Mucosa of descending colon (tissue), 3 donors: ENCODE results near the gene BCAR3. TPM values are rescaled to one million over a fixed set of nuclear protein-coding genes. Genes with fewer than 3 reads are reported as not detected.
"Not testable (repeated sequence)": the region's sequence is repeated elsewhere in the genome, so short reads cannot be mapped to it uniquely, and the experiment has no call there.

ENCODE experiments used
- ATAC-seq: fragments of 200-7000 bp; cut with Tn5 transposase; one replicate; pipeline ENCODE4 v1.9.1; 2020; ENCODE audit warnings: mild to moderate bottlenecking, moderate library complexity
- DNase-seq, 3 donors: peaks; one replicate each; pipeline ENCODE4 v3.0.0-alpha.2; 2020
- H3K36me3 ChIP-seq: fragments of 200-600 bp; one replicate; pipeline ENCODE4 v1.8.0; 2021; ENCODE audit warnings: low read depth, mild to moderate bottlenecking
- H3K4me1 ChIP-seq: fragments of 200-600 bp; one replicate; pipeline ENCODE4 v1.8.0; 2021; ENCODE audit warnings: low read depth, mild to moderate bottlenecking
- H3K4me3 ChIP-seq: fragments of 200-600 bp; one replicate; pipeline ENCODE4 v1.8.0; 2021; ENCODE audit warnings: mild to moderate bottlenecking
- H3K9me3 ChIP-seq: fragments of 200-600 bp; one replicate; pipeline ENCODE4 v1.8.0; 2021; ENCODE audit warnings: mild to moderate bottlenecking
- CTCF ChIP-seq: fragments of 200-600 bp; IDR thresholded peaks from one replicate; pipeline ENCODE4 v1.8.0; 2022; ENCODE audit warnings: antibody characterized with exemption, mild to moderate bottlenecking
- intact Hi-C, 2 donors: fragments of 100-400 bp; cut with DNase I in 1 of 2; cut with micrococcal nuclease in 1 of 2; formaldehyde crosslinking; loops; one replicate each; pipeline versions ENCODE4 v1.11.0 to v1.11.1; 2022; cut with DNase I, micrococcal nuclease
- total RNA-seq, 3 donors: library from RNA; stranded (reverse); fragmentation: NEBNext Ultra II Directional in 2 of 3; extraction: Animal tissue kit (Norgen Biotek cat#: 25700) in 2 of 3; gene quantifications; one replicate each; pipeline versions ENCODE4 v1.2.1 to v1.2.4, GENCODE V29; 2021 to 2023
- donor health status: DM: no; HTN: no; CAD: no; lungs with moderate emphysema.
- donor health status: DM: no; HTN: no; CAD: no.
- donor health status: DM: no; HTN: yes; CAD: no.

BCAR3 gene
- total RNA-seq, 3 donors from 2014 or later = 37.2 to 73.7 (median 54.3) TPM

- intact Hi-C loops = no loop called here
Measured at GRCh38 chr1:93699503-93700168, 18.0 kb upstream of the BCAR3 start.

GRCh38 chr1:93699049-93699384 lies 17.4 kb upstream of the BCAR3 start:
- DNase-seq = no peak
- intact Hi-C loops = no loop called here
- no peak for TF ChIP-seq CTCF

More at GRCh38 chr1:93699503-93700168, 18.0 kb upstream of the BCAR3 start:
- Histone ChIP-seq H3K4me1 (no peaks in the 10 kb centered on the region), H3K9me3 (no peaks in the 10 kb centered on the region), H3K4me3 (no peak overlapping the region), H3K36me3 (no peaks in the 10 kb centered on the region)
- ATAC-seq = no peak
- TF ChIP-seq CTCF = no peak
- DNase-seq = no peak

GRCh38 chr1:93698329-93699048 lies 16.9 kb upstream of the BCAR3 start:
- no peaks in the 10 kb centered on the region for H3K9me3 ChIP-seq
- TF ChIP-seq CTCF = no peak
- H3K4me3 ChIP-seq = no peak overlapping the region
- H3K4me1 ChIP-seq = no peaks in the 10 kb centered on the region
- H3K36me3 ChIP-seq = no peaks in the 10 kb centered on the region
- DNase-seq (no peak), ATAC-seq (no peak)
- intact Hi-C loops = no loop called here

More at GRCh38 chr1:93699049-93699384, 17.4 kb upstream of the BCAR3 start:
- no peak overlapping the region for H3K4me3 ChIP-seq
- H3K4me1 ChIP-seq = no peaks in the 10 kb centered on the region
- no peaks in the 10 kb centered on the region for H3K9me3 ChIP-seq
- no peak for ATAC-seq
- H3K36me3 ChIP-seq = no peaks in the 10 kb centered on the region

- H3K4me1 ChIP-seq, intact Hi-C loops, DNase-seq, H3K4me3 ChIP-seq, H3K36me3 ChIP-seq, H3K9me3 ChIP-seq, ATAC-seq: not testable (repeated sequence)
Measured at GRCh38 chr1:93697566-93697965, 15.9 kb upstream of the BCAR3 start.

GRCh38 chr1:93695411-93696005 lies 13.9 kb upstream of the BCAR3 start:
- ATAC-seq (no peak), DNase-seq (no peak)
- intact Hi-C loops = no loop called here
- Histone ChIP-seq H3K4me3 (no peak overlapping the region), H3K9me3 (no peaks in the 10 kb centered on the region), H3K36me3 (no peaks in the 10 kb centered on the region), H3K4me1 (no peaks in the 10 kb centered on the region)
- TF ChIP-seq CTCF = no peak

- intact Hi-C loops = no loop called here
- no peak for TF ChIP-seq CTCF
- ATAC-seq (no peak), DNase-seq (no peak)
- H3K36me3 ChIP-seq = no peaks in the 10 kb centered on the region
- no peak overlapping the region for H3K4me3 ChIP-seq
- H3K4me1 ChIP-seq = no peaks in the 10 kb centered on the region
- H3K9me3 ChIP-seq = no peaks in the 10 kb centered on the region
Measured at GRCh38 chr1:93694819-93695218, 13.2 kb upstream of the BCAR3 start.
